ENCODE results near the gene EFCAB8.
"Not testable (repeated sequence)": the region's sequence is repeated elsewhere in the genome, so short reads cannot be mapped to it uniquely, and the experiment has no call there.

Gene EFCAB8

GRCh38 chr20:32904678-32905077, 46.0 kb downstream of the EFCAB8 start:
- DNase-seq; H3K27me3 Mint-ChIP-seq; ATAC-seq; H3K27ac Mint-ChIP-seq; H3K36me3 Mint-ChIP-seq (ENCODE audit: low read depth); H3K4me1 Mint-ChIP-seq; H3K4me3 Mint-ChIP-seq; H3K9me3 Mint-ChIP-seq: not testable (repeated sequence)

GRCh38 chr20:32906200-32906599, 47.5 kb downstream of the EFCAB8 start:
- no peak for ATAC-seq
- no peak overlapping the region for H3K4me3 Mint-ChIP-seq
- H3K4me1 Mint-ChIP-seq = peaks cover 6% of the 10 kb centered on the region
- no peak for DNase-seq
- no peaks in the 10 kb centered on the region for H3K36me3 Mint-ChIP-seq (ENCODE audit: low read depth)
- H3K27me3 Mint-ChIP-seq = no peaks in the 10 kb centered on the region
- no peak overlapping the region for H3K27ac Mint-ChIP-seq
- no peaks in the 10 kb centered on the region for H3K9me3 Mint-ChIP-seq

- ATAC-seq = no peak
- Mint-ChIP-seq H3K4me3 (no peak overlapping the region), H3K36me3 (ENCODE audit: low read depth) (no peaks in the 10 kb centered on the region), H3K9me3 (no peaks in the 10 kb centered on the region), H3K27ac (no peak overlapping the region), H3K4me1 (peaks cover 6% of the 10 kb centered on the region), H3K27me3 (no peaks in the 10 kb centered on the region)
- DNase-seq = no peak
Observed at GRCh38 chr20:32906871-32907495, 48.3 kb downstream of the EFCAB8 start.

GRCh38 chr20:32907886-32908285, 49.2 kb downstream of the EFCAB8 start:
- Mint-ChIP-seq H3K4me3 (no peak overlapping the region), H3K36me3 (ENCODE audit: low read depth) (no peaks in the 10 kb centered on the region), H3K27ac (no peak overlapping the region), H3K27me3 (no peaks in the 10 kb centered on the region), H3K4me1 (peaks cover 6% of the 10 kb centered on the region), H3K9me3 (no peaks in the 10 kb centered on the region)
- DNase-seq = no peak
- ATAC-seq = no peak

- DNase-seq = no peak
- H3K27ac Mint-ChIP-seq = no peak overlapping the region
- no peak overlapping the region for H3K4me3 Mint-ChIP-seq
- H3K27me3 Mint-ChIP-seq = no peaks in the 10 kb centered on the region
- H3K36me3 Mint-ChIP-seq (ENCODE audit: low read depth) = no peaks in the 10 kb centered on the region
- peaks cover 3% of the 10 kb centered on the region for H3K4me1 Mint-ChIP-seq
- H3K9me3 Mint-ChIP-seq = peaks cover 3% of the 10 kb centered on the region
- no peak for ATAC-seq
Observed at GRCh38 chr20:32908334-32909292, 49.9 kb downstream of the EFCAB8 start.

GRCh38 chr20:32909451-32909850, 50.7 kb downstream of the EFCAB8 start:
- no peaks in the 10 kb centered on the region for H3K36me3 Mint-ChIP-seq (ENCODE audit: low read depth)
- no peak overlapping the region for H3K4me3 Mint-ChIP-seq
- no peaks in the 10 kb centered on the region for H3K27me3 Mint-ChIP-seq
- DNase-seq (no peak), ATAC-seq (no peak)
- no peak overlapping the region for H3K27ac Mint-ChIP-seq
- H3K9me3 Mint-ChIP-seq = peaks cover 7% of the 10 kb centered on the region
- H3K4me1 Mint-ChIP-seq = peaks cover 3% of the 10 kb centered on the region

GRCh38 chr20:32909896-32910571, 51.3 kb downstream of the EFCAB8 start:
- no peak for ATAC-seq
- Mint-ChIP-seq H3K9me3 (peaks cover 8% of the 10 kb centered on the region), H3K27ac (no peak overlapping the region), H3K4me3 (no peak overlapping the region), H3K36me3 (ENCODE audit: low read depth) (no peaks in the 10 kb centered on the region), H3K27me3 (no peaks in the 10 kb centered on the region), H3K4me1 (peaks cover 3% of the 10 kb centered on the region)
- DNase-seq = no peak

GRCh38 chr20:32911355-32911754, 52.6 kb downstream of the EFCAB8 start:
- Mint-ChIP-seq H3K4me3 (no peak overlapping the region), H3K4me1 (no peaks in the 10 kb centered on the region), H3K9me3 (peaks cover 8% of the 10 kb centered on the region), H3K27me3 (no peaks in the 10 kb centered on the region), H3K27ac (no peak overlapping the region), H3K36me3 (ENCODE audit: low read depth) (no peaks in the 10 kb centered on the region)
- DNase-seq (no peak), ATAC-seq (no peak)

- H3K4me1 Mint-ChIP-seq = no peaks in the 10 kb centered on the region
- H3K36me3 Mint-ChIP-seq (ENCODE audit: low read depth) = no peaks in the 10 kb centered on the region
- H3K4me3 Mint-ChIP-seq = no peak overlapping the region
- no peak for ATAC-seq
- H3K9me3 Mint-ChIP-seq = peaks cover 8% of the 10 kb centered on the region
- no peak for DNase-seq
- H3K27ac Mint-ChIP-seq = no peak overlapping the region
- no peaks in the 10 kb centered on the region for H3K27me3 Mint-ChIP-seq
Observed at GRCh38 chr20:32912688-32913087, 54.0 kb downstream of the EFCAB8 start.

GRCh38 chr20:32914031-32914430, 55.3 kb downstream of the EFCAB8 start:
- no peak for DNase-seq
- peaks cover 8% of the 10 kb centered on the region for H3K9me3 Mint-ChIP-seq
- no peak overlapping the region for H3K27ac Mint-ChIP-seq
- no peaks in the 10 kb centered on the region for H3K36me3 Mint-ChIP-seq (ENCODE audit: low read depth)
- no peaks in the 10 kb centered on the region for H3K4me1 Mint-ChIP-seq
- H3K27me3 Mint-ChIP-seq = no peaks in the 10 kb centered on the region
- ATAC-seq = no peak
- H3K4me3 Mint-ChIP-seq = no peak overlapping the region

- DNase-seq (no peak), ATAC-seq (no peak)
- H3K27ac Mint-ChIP-seq = no peak overlapping the region
- H3K4me1 Mint-ChIP-seq = no peaks in the 10 kb centered on the region
- no peaks in the 10 kb centered on the region for H3K36me3 Mint-ChIP-seq (ENCODE audit: low read depth)
- H3K9me3 Mint-ChIP-seq = peaks cover 12% of the 10 kb centered on the region
- H3K27me3 Mint-ChIP-seq = no peaks in the 10 kb centered on the region
- H3K4me3 Mint-ChIP-seq = no peak overlapping the region
Observed at GRCh38 chr20:32917191-32917950, 58.6 kb downstream of the EFCAB8 start.

- peaks cover 12% of the 10 kb centered on the region for H3K9me3 Mint-ChIP-seq
- no peaks in the 10 kb centered on the region for H3K4me1 Mint-ChIP-seq
- no peak overlapping the region for H3K27ac Mint-ChIP-seq
- H3K4me3 Mint-ChIP-seq = no peak overlapping the region
- ATAC-seq = no peak
- H3K36me3 Mint-ChIP-seq (ENCODE audit: low read depth) = no peaks in the 10 kb centered on the region
- H3K27me3 Mint-ChIP-seq = no peaks in the 10 kb centered on the region
- no peak for DNase-seq
Observed at GRCh38 chr20:32918296-32918695, 59.6 kb downstream of the EFCAB8 start.

GRCh38 chr20:32918751-32919150, 60.0 kb downstream of the EFCAB8 start:
- no peaks in the 10 kb centered on the region for H3K36me3 Mint-ChIP-seq (ENCODE audit: low read depth)
- H3K27me3 Mint-ChIP-seq = no peaks in the 10 kb centered on the region
- H3K9me3 Mint-ChIP-seq = peaks cover 9% of the 10 kb centered on the region
- DNase-seq = no peak
- H3K27ac Mint-ChIP-seq = no peak overlapping the region
- no peak overlapping the region for H3K4me3 Mint-ChIP-seq
- H3K4me1 Mint-ChIP-seq = no peaks in the 10 kb centered on the region
- no peak for ATAC-seq

- DNase-seq (no peak), ATAC-seq (no peak)
- Mint-ChIP-seq H3K27ac (no peak overlapping the region), H3K36me3 (ENCODE audit: low read depth) (no peaks in the 10 kb centered on the region), H3K27me3 (no peaks in the 10 kb centered on the region), H3K4me1 (no peaks in the 10 kb centered on the region), H3K9me3 (peaks cover 5% of the 10 kb centered on the region), H3K4me3 (no peak overlapping the region)
Observed at GRCh38 chr20:32920066-32920465, 61.3 kb downstream of the EFCAB8 start.

Measured in activated naive CD8-positive, alpha-beta T cell treated with anti-CD3 and anti-CD28 coated beads, Interleukin-2, amount 50 U/mL, for 24 hours (primary cell).